ENCODE results near the gene FST.

- TF ChIP-seq CTCF (conservative IDR thresholded peaks at IDR 0.05; ENCODE audit: low read depth, low read length) (no peak), EZH2 (IDR thresholded peaks at IDR 0.05; ENCODE audit: borderline replicate concordance, low read depth, low read length, poor library complexity, severe bottlenecking) (no peak)
Measured at GRCh38 chr5:53431665-53432064, 48.8 kb upstream of the FST start.

All from A673 (cell line).